Activated naive CD8-positive, alpha-beta T cell (primary cell): Measurements from ENCODE around the gene MCM3AP.
"Not testable (repeated sequence)": the region's sequence is repeated elsewhere in the genome, so short reads cannot be mapped to it uniquely, and the experiment has no call there.

Experiments
- H3K27ac Mint-ChIP-seq: one replicate; pipeline ENCODE4 v1.8.0; 2021; ENCODE audit warnings: mixed read lengths
- H3K27me3 Mint-ChIP-seq: one replicate; pipeline ENCODE4 v1.8.0; 2021; ENCODE audit warnings: mixed read lengths
- H3K36me3 Mint-ChIP-seq: one replicate; pipeline ENCODE4 v1.8.0; 2021; ENCODE audit warnings: mixed read lengths
- H3K4me1 Mint-ChIP-seq: one replicate; pipeline ENCODE4 v1.8.0; 2021; ENCODE audit warnings: low read depth, mixed read lengths
- H3K4me3 Mint-ChIP-seq: one replicate; pipeline ENCODE4 v1.8.0; 2021; ENCODE audit warnings: mild to moderate bottlenecking, mixed read lengths
- H3K9me3 Mint-ChIP-seq: one replicate; pipeline ENCODE4 v1.8.0; 2021; ENCODE audit warnings: low read depth, mixed read lengths

The MCM3AP gene

GRCh38 chr21:46202592-46203202 is 82.7 kb downstream of the MCM3AP start:
- Mint-ChIP-seq H3K27me3 (no peaks in the 10 kb centered on the region), H3K9me3 (no peaks in the 10 kb centered on the region), H3K36me3 (peaks cover 12% of the 10 kb centered on the region), H3K4me3 (no peak overlapping the region), H3K4me1 (no peaks in the 10 kb centered on the region), H3K27ac (no peak overlapping the region)

- not testable (repeated sequence) for H3K4me1 Mint-ChIP-seq, H3K9me3 Mint-ChIP-seq, H3K27me3 Mint-ChIP-seq, H3K27ac Mint-ChIP-seq, H3K4me3 Mint-ChIP-seq
- H3K36me3 Mint-ChIP-seq: peaks cover 16% of the 10 kb centered on the region
Measured at GRCh38 chr21:46200877-46201803, 84.3 kb downstream of the MCM3AP start.

GRCh38 chr21:46199436-46200373 is 85.7 kb downstream of the MCM3AP start:
- no peaks in the 10 kb centered on the region for H3K4me1 Mint-ChIP-seq
- H3K4me3 Mint-ChIP-seq: no peak overlapping the region
- H3K36me3 Mint-ChIP-seq: peaks cover 16% of the 10 kb centered on the region
- no peak overlapping the region for H3K27ac Mint-ChIP-seq
- no peaks in the 10 kb centered on the region for H3K9me3 Mint-ChIP-seq
- H3K27me3 Mint-ChIP-seq: no peaks in the 10 kb centered on the region

- Mint-ChIP-seq H3K9me3 (no peaks in the 10 kb centered on the region), H3K36me3 (peaks cover 21% of the 10 kb centered on the region), H3K27ac (no peak overlapping the region), H3K4me3 (no peak overlapping the region), H3K4me1 (no peaks in the 10 kb centered on the region), H3K27me3 (no peaks in the 10 kb centered on the region)
Measured at GRCh38 chr21:46196733-46197132, 88.7 kb downstream of the MCM3AP start.

DNA sequence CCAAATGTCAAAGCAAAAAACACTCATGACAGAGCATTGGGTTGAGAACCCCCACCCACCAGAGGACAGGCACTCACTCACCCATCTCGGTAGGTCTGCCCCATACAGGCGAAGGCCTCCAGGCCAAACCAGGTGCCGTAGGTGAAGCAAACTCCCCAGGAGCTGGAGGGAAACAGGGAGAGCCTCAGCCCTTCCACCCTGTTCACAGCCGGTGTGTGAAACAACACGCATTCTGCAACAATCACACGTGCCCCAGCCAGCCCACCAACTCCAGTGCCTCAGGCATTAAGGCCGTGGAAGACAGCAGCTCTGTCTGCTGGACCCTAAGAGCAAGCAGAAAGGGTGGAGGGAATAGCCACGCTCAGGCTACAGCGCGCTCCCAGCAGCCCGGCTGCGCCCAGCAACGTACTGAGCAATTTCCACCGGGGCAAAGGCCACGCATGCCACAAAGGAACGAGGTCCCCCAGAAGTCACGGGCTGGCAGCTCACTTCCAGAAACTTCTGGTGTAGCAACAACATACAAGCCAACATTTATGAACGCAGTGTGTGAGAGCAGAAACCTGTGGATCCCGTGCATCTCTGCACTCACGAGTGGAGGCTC is 89.7 kb downstream of the MCM3AP start:
- Mint-ChIP-seq H3K9me3 (no peaks in the 10 kb centered on the region), H3K27me3 (no peaks in the 10 kb centered on the region), H3K36me3 (peaks cover 21% of the 10 kb centered on the region), H3K4me3 (no peak overlapping the region), H3K4me1 (no peaks in the 10 kb centered on the region), H3K27ac (no peak overlapping the region)

DNA sequence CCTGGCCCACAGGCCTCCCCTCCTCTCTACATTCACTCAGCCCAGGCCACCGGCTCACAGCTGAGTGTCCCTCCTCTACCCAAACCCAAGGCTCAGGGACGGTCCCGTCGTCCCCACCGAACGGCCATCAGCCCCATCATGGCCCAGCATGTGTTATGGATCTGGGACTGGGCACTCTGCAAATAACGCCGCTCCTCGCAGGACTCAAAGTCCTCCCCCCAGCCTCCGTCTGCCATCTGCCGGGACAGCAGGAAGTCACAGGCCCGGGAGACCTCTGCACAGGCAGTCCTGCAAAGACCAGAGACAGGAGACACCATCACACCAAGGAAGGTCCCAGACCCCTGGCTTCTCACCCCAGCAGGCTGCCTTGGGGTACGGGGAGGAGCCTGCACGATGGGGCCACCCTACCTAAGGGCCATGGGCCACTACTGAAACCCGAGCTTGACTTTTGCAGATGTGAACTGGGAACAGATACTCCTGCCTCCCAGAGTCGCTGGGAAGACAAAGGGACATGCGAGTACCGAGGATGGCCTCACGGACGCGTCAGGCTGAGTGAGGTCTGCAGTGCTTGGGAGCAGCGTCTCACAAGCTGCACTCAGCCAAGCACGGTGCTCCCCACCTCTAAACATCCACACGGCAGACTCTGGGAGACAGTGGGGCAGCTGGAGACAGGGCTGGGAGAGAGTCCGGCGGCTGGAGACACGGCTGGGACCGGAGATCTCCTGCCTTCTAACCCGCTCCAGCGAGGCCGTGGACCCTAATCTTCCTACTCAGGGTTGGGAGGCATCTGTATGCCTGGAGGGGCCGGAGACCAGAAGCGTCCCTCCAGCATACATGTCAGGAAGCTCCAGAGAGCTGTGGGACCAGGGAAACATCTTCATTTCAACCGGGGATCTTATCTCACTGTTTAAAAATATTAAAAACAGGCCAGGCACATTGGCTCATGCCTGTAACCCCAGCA is 90.8 kb downstream of the MCM3AP start:
- H3K9me3 Mint-ChIP-seq: no peaks in the 10 kb centered on the region
- H3K4me3 Mint-ChIP-seq: no peak overlapping the region
- peaks cover 20% of the 10 kb centered on the region for H3K36me3 Mint-ChIP-seq
- H3K27me3 Mint-ChIP-seq: no peaks in the 10 kb centered on the region
- no peak overlapping the region for H3K27ac Mint-ChIP-seq
- no peaks in the 10 kb centered on the region for H3K4me1 Mint-ChIP-seq

DNA sequence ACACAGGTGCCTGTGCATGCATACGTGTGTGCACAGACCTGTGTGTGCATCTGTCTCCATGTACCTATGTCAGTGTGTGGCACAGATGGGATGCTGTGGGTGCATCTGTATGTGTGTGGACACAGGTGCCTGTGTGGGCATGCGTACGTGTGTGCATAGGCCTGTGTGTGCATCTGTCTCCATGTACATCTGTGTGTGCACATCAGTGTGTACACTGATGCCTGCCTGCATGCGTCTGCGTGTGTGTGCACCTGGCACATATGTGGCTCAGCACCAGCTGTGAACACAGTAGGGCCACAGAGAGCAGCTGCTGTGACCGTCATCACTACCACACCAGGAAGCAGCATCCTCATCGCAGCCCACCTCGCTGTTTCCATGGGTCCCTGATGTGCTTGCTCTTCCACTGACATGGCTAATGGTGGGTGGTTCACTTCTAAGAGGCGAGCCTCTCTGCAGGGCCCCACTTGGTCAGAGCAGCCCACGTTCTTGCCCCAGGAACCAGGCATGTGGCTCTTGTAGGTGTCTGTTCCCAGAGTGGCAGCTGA is 91.5 kb downstream of the MCM3AP start:
- H3K36me3 Mint-ChIP-seq: peaks cover 12% of the 10 kb centered on the region
- no peaks in the 10 kb centered on the region for H3K9me3 Mint-ChIP-seq
- H3K27me3 Mint-ChIP-seq: no peaks in the 10 kb centered on the region
- no peak overlapping the region for H3K4me3 Mint-ChIP-seq
- H3K4me1 Mint-ChIP-seq: no peaks in the 10 kb centered on the region
- H3K27ac Mint-ChIP-seq: no peak overlapping the region

- Mint-ChIP-seq H3K9me3 (no peaks in the 10 kb centered on the region), H3K36me3 (peaks cover 8% of the 10 kb centered on the region), H3K4me3 (no peak overlapping the region), H3K27ac (no peak overlapping the region), H3K4me1 (no peaks in the 10 kb centered on the region), H3K27me3 (no peaks in the 10 kb centered on the region)
Measured at GRCh38 chr21:46191686-46192575, 93.5 kb downstream of the MCM3AP start.

DNA sequence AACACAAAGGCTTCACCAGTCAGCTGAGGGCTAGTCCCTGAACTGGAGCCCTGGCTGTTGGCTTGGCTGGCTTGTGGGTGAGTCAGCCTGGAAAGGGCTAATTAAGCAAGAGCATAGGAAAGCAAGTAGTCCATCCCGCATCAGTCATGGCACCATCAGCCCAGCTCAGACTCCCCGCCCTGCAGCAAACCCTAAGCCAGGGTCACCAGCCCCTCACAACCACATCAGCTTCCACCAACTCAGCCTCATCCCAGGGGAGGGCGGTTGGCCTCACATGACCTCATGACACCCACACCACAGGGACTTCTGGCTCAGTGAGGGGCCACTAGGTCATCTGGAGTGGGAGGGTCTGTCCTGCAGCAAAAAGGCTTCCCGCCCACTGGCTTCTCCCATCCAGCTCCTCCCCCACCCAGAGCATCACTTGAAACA is 94.1 kb downstream of the MCM3AP start:
- no peaks in the 10 kb centered on the region for H3K4me1 Mint-ChIP-seq
- no peaks in the 10 kb centered on the region for H3K9me3 Mint-ChIP-seq
- H3K27ac Mint-ChIP-seq: no peak overlapping the region
- H3K4me3 Mint-ChIP-seq: no peak overlapping the region
- no peaks in the 10 kb centered on the region for H3K27me3 Mint-ChIP-seq
- peaks cover 5% of the 10 kb centered on the region for H3K36me3 Mint-ChIP-seq

DNA sequence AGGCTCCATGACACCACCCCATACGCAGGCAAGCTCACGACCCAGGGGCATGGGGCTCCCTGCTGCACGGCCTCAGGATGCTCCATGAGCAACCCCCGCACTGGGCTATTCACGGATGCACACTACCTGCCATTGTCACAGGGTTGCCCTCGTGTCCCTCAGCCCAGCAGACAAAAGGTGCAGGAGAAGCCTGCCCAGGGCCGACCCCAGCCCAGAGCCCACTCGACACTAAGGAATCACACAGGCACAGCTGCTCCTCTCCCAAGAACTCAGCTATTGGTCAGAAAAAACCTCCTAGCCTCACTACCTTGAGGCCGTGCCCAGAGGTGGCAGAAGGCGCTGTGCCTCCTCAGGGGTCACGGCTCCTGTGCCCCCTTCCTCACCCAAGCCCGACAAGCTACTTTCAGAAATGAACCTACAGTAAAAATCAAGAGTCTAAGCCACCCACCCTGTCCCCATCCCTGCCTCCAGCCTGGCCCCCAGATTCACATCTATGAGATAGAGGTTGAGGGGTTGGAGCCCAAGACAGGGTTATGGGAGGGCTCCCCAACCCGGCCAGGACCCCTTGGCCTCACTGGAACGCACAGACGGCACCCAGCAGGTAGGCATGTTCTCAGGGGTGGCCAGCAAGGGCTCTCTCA is 94.8 kb downstream of the MCM3AP start:
- peaks cover 5% of the 10 kb centered on the region for H3K36me3 Mint-ChIP-seq
- H3K4me3 Mint-ChIP-seq: no peak overlapping the region
- no peaks in the 10 kb centered on the region for H3K27me3 Mint-ChIP-seq
- H3K9me3 Mint-ChIP-seq: no peaks in the 10 kb centered on the region
- H3K27ac Mint-ChIP-seq: no peak overlapping the region
- peaks cover under 1% of the 10 kb centered on the region for H3K4me1 Mint-ChIP-seq

DNA sequence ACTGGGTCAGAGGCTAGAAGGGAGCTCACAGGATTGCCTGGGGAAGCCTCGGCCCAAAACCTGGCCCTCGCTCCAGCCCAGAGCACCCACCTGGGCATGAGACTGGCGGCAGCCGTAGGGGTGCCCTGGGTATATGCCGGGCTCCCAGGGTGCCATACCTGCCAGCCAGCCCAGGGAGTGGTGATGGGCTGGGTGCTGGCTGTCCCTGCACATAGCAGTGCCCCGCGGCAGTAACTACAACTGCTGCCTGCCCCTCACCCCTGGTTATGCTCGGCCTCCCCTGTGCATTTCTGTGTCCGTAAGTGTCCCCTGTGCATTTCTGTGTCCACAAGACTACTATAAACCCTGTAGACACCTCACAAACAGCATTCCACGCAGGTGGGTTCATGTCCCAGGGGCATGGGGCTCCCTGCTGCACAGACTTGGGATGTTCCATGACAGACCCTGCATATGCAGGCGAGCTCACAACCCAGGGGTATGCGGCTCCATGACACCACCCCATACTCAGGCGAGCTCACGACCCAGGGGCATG is 95.4 kb downstream of the MCM3AP start:
- Mint-ChIP-seq H3K27me3 (no peaks in the 10 kb centered on the region), H3K27ac (no peak overlapping the region), H3K36me3 (peaks cover 5% of the 10 kb centered on the region), H3K4me3 (no peak overlapping the region), H3K9me3 (no peaks in the 10 kb centered on the region), H3K4me1 (peaks cover 6% of the 10 kb centered on the region)

DNA sequence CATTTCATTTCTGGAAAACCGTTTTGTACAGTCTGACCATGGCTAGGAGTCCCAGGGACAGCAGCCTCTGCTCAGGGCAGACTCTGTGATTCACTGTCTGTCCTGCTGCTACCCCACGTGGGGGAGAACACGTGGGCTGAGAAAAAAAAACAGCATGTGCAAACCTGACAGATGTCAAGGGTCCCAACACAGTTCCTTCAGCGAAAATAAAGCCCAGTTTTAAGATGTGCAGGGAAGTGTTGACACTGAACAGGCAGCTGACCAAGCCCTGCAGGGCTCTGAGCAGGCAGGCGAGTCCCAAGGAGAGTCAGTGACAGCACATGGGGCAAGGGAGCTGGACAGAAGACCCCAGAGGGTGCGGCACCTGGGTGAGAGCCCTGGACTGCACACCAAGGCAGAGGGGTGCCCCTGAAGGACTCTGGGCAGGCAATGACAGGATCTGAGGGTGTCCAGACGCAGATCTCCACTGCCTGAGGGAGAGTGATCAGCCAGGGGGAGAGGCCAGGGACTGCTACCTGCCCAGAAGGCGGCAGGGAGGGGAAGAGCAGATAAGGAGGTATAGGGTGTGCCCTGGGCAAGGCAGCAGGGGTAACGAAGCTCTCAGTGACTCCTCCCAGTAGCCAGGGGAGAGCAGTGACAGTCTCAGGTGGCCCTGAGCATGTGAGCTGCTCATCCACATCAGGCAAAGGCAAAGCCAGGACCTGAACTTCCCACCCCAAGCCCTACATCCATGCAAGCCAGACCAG is 96.0 kb downstream of the MCM3AP start:
- H3K36me3 Mint-ChIP-seq: peaks cover 5% of the 10 kb centered on the region
- no peak overlapping the region for H3K27ac Mint-ChIP-seq

More for the DNA sequence above, 96.0 kb downstream of the MCM3AP start:
- Mint-ChIP-seq H3K9me3 (no peaks in the 10 kb centered on the region), H3K4me1 (peaks cover 10% of the 10 kb centered on the region), H3K27me3 (no peaks in the 10 kb centered on the region), H3K4me3 (no peak overlapping the region)
